Activated naive CD4-positive, alpha-beta T cell treated with anti-CD3 and anti-CD28 coated beads for 36 hours (primary cell): ENCODE results near the gene ARHGEF2. TPM values are rescaled to one million over a fixed set of nuclear protein-coding genes. Genes with fewer than 3 reads are reported as not detected.

Experiments used
- CTCF ChIA-PET: fragments of 350-600 bp; sonication (Branson Sonifier 250); formaldehyde crosslinking; loops from one replicate; lab custom pipeline; 2021; ENCODE audit warnings: antibody characterized with exemption; lab: Charles Lee
- DNase-seq: peaks from one replicate; pipeline ENCODE4 v3.0.0-alpha.2; 2020
- H3K27ac Mint-ChIP-seq: one replicate; pipeline ENCODE4 v1.8.0; 2021; ENCODE audit warnings: mild to moderate bottlenecking, mixed read lengths
- H3K27me3 Mint-ChIP-seq: one replicate; pipeline ENCODE4 v1.8.0; 2021; ENCODE audit warnings: low read depth, mixed read lengths
- H3K36me3 Mint-ChIP-seq: one replicate; pipeline ENCODE4 v1.8.0; 2021; ENCODE audit warnings: low read depth, mixed read lengths
- H3K4me1 Mint-ChIP-seq: one replicate; pipeline ENCODE4 v1.8.0; 2021; ENCODE audit warnings: low read depth, mixed read lengths
- H3K4me3 Mint-ChIP-seq: one replicate; pipeline ENCODE4 v1.8.0; 2021; ENCODE audit warnings: mild to moderate bottlenecking, moderate library complexity, mixed read lengths
- H3K9me3 Mint-ChIP-seq: one replicate; pipeline ENCODE4 v1.8.0; 2021; ENCODE audit warnings: mixed read lengths
- intact Hi-C: fragments of 100-400 bp; cut with micrococcal nuclease; formaldehyde crosslinking; loops from one replicate; pipeline ENCODE4 v1.15.1; 2023
- total RNA-seq, 2 experiments: library from RNA; stranded (reverse); gene quantifications; one replicate each; pipeline ENCODE4 v1.2.3, GENCODE V29; 2021

Gene ARHGEF2
- total RNA-seq, 2 experiments from 2014 or later, result 154 to 159 TPM

GRCh38 chr1:155919801-155920200 lies 58.5 kb downstream of the ARHGEF2 start:
- intact Hi-C loops, result loop anchor here (10.0 kb wide), 1 partner anchor 175 kb away; no protein-coding TSS in a partner anchor
- no peak for DNase-seq
- Mint-ChIP-seq H3K4me1 (peaks cover 11% of the 10 kb centered on the region), H3K27ac (no peak overlapping the region), H3K9me3 (no peaks in the 10 kb centered on the region), H3K27me3 (no peaks in the 10 kb centered on the region), H3K36me3 (peaks cover 55% of the 10 kb centered on the region), H3K4me3 (no peak overlapping the region)
- CTCF ChIA-PET, result interaction anchor here (0.6 to 0.9 kb wide), 2 partner anchors 13 to 15 kb away, joined by 3 to 5 read pairs; no protein-coding TSS in a partner anchor

GRCh38 chr1:155918660-155919059 lies 59.7 kb downstream of the ARHGEF2 start:
- Mint-ChIP-seq H3K9me3 (no peaks in the 10 kb centered on the region), H3K4me1 (peaks cover 11% of the 10 kb centered on the region), H3K27me3 (no peaks in the 10 kb centered on the region), H3K27ac (no peak overlapping the region), H3K36me3 (peaks cover 61% of the 10 kb centered on the region), H3K4me3 (no peak overlapping the region)
- no peak for DNase-seq
- intact Hi-C loops, result loop anchor here (10.0 kb wide), 1 partner anchor 174 kb away; no protein-coding TSS in a partner anchor
- CTCF ChIA-PET, result interaction anchor here (0.9 to 1.2 kb wide), 2 partner anchors 14 to 59 kb away, joined by 4 to 5 read pairs; no protein-coding TSS in a partner anchor

GRCh38 chr1:155913969-155914757 lies 64.2 kb downstream of the ARHGEF2 start:
- Mint-ChIP-seq H3K4me3 (no peak overlapping the region), H3K36me3 (peaks cover 50% of the 10 kb centered on the region), H3K4me1 (peaks cover 25% of the 10 kb centered on the region), H3K9me3 (no peaks in the 10 kb centered on the region), H3K27ac (no peak overlapping the region), H3K27me3 (no peaks in the 10 kb centered on the region)
- no peak for DNase-seq
- intact Hi-C loops, result loop anchor here (5.0 to 10.0 kb wide), 2 partner anchors 112 to 169 kb away; no protein-coding TSS in a partner anchor
- CTCF ChIA-PET, result no interaction called here

GRCh38 chr1:155912056-155912536 lies 66.3 kb downstream of the ARHGEF2 start:
- H3K4me3 Mint-ChIP-seq, result peak overlapping the region; percentile 99
- peaks cover 51% of the 10 kb centered on the region for H3K36me3 Mint-ChIP-seq
- peak overlapping the region; percentile 97 for H3K27ac Mint-ChIP-seq
- no peak for DNase-seq
- H3K4me1 Mint-ChIP-seq, result peaks cover 23% of the 10 kb centered on the region
- CTCF ChIA-PET, result interaction anchor here (0.6 kb wide), 2 partner anchors 81 to 200 kb away, joined by 3 to 4 read pairs; no protein-coding TSS in a partner anchor
- H3K9me3 Mint-ChIP-seq, result no peaks in the 10 kb centered on the region
- no peaks in the 10 kb centered on the region for H3K27me3 Mint-ChIP-seq
- intact Hi-C loops, result loop anchor here (5.0 to 10.0 kb wide), 2 partner anchors 110 to 167 kb away; no protein-coding TSS in a partner anchor

GRCh38 chr1:155911156-155912055 lies 66.9 kb downstream of the ARHGEF2 start, which contains the start of gene RIT1:
RIT1 (minus strand) TSS chr1:155911349; CDS start chr1:155910761, 588 bp downstream.
- intact Hi-C loops, result loop anchor here (1.0 to 10.0 kb wide), 5 partner anchors 23 to 427 kb away; partner anchors contain the start of genes CCT3, GON4L, KHDC4 and TSACC
- peaks cover 21% of the 10 kb centered on the region for H3K4me1 Mint-ChIP-seq
- H3K27ac Mint-ChIP-seq, result peak within 1 kb of the TSS; percentile 97
- H3K36me3 Mint-ChIP-seq, result peaks cover 44% of the 10 kb centered on the region
- peak within 1 kb of the TSS; percentile 99 for H3K4me3 Mint-ChIP-seq
- CTCF ChIA-PET, result interaction anchor here (0.6 kb wide), 2 partner anchors 81 to 199 kb away, joined by 3 to 4 read pairs; no protein-coding TSS in a partner anchor
- peak; percentile 89 for DNase-seq
- H3K27me3 Mint-ChIP-seq, result no peaks in the 10 kb centered on the region
- H3K9me3 Mint-ChIP-seq, result no peaks in the 10 kb centered on the region

GRCh38 chr1:155910621-155911121 lies 67.7 kb downstream of the ARHGEF2 start:
- CTCF ChIA-PET, result no interaction called here
- H3K4me1 Mint-ChIP-seq, result peaks cover 21% of the 10 kb centered on the region
- peak overlapping the region; percentile 97 for H3K27ac Mint-ChIP-seq
- intact Hi-C loops, result loop anchor here (1.0 to 10.0 kb wide), 5 partner anchors 24 to 428 kb away; partner anchors contain the start of genes CCT3, GON4L, KHDC4 and TSACC
- peaks cover 38% of the 10 kb centered on the region for H3K36me3 Mint-ChIP-seq
- no peaks in the 10 kb centered on the region for H3K27me3 Mint-ChIP-seq
- peak; percentile 16 for DNase-seq
- H3K4me3 Mint-ChIP-seq, result peak overlapping the region; percentile 99
- no peaks in the 10 kb centered on the region for H3K9me3 Mint-ChIP-seq

- H3K9me3 Mint-ChIP-seq, result no peaks in the 10 kb centered on the region
- H3K4me3 Mint-ChIP-seq, result peak overlapping the region; percentile 63
- no peaks in the 10 kb centered on the region for H3K27me3 Mint-ChIP-seq
- peaks cover 35% of the 10 kb centered on the region for H3K36me3 Mint-ChIP-seq
- H3K27ac Mint-ChIP-seq, result peak overlapping the region; percentile 97
- CTCF ChIA-PET, result interaction anchor here (0.6 kb wide), 2 partner anchors 69 to 426 kb away, joined by 3 read pairs; no protein-coding TSS in a partner anchor
- intact Hi-C loops, result loop anchor here (5.0 to 10.0 kb wide), 2 partner anchors 108 to 165 kb away; no protein-coding TSS in a partner anchor
- peaks cover 21% of the 10 kb centered on the region for H3K4me1 Mint-ChIP-seq
- peak; percentile 11 for DNase-seq
These were observed 68.5 kb downstream of the ARHGEF2 start for GRCh38 chr1:155909894-155910293.

- Mint-ChIP-seq H3K4me1 (no peaks in the 10 kb centered on the region), H3K27ac (no peak overlapping the region), H3K4me3 (no peak overlapping the region), H3K9me3 (no peaks in the 10 kb centered on the region), H3K27me3 (no peaks in the 10 kb centered on the region), H3K36me3 (peaks cover 22% of the 10 kb centered on the region)
- no peak for DNase-seq
- CTCF ChIA-PET, result interaction anchor here (0.6 kb wide), 1 partner anchor 1548 kb away, joined by 3 read pairs; no protein-coding TSS in a partner anchor
- intact Hi-C loops, result no loop called here
These were observed 74.1 kb downstream of the ARHGEF2 start for GRCh38 chr1:155904261-155904660.

GRCh38 chr1:155900161-155900560 lies 78.2 kb downstream of the ARHGEF2 start:
- peaks cover 23% of the 10 kb centered on the region for H3K36me3 Mint-ChIP-seq
- H3K4me3 Mint-ChIP-seq, result no peak overlapping the region
- no peaks in the 10 kb centered on the region for H3K27me3 Mint-ChIP-seq
- H3K27ac Mint-ChIP-seq, result no peak overlapping the region
- intact Hi-C loops, result no loop called here
- no peaks in the 10 kb centered on the region for H3K9me3 Mint-ChIP-seq
- DNase-seq, result no peak
- CTCF ChIA-PET, result interaction anchor here (0.6 to 0.7 kb wide), 2 partner anchors 7 to 494 kb away, joined by 3 read pairs; no protein-coding TSS in a partner anchor
- H3K4me1 Mint-ChIP-seq, result no peaks in the 10 kb centered on the region

- intact Hi-C loops, result no loop called here
- Mint-ChIP-seq H3K36me3 (peaks cover 23% of the 10 kb centered on the region), H3K9me3 (no peaks in the 10 kb centered on the region), H3K27me3 (no peaks in the 10 kb centered on the region), H3K4me1 (no peaks in the 10 kb centered on the region), H3K27ac (no peak overlapping the region), H3K4me3 (no peak overlapping the region)
- no peak for DNase-seq
- CTCF ChIA-PET, result interaction anchor here (0.6 to 1.4 kb wide), 3 partner anchors 8 to 494 kb away, joined by 3 read pairs; no protein-coding TSS in a partner anchor
These were observed 78.7 kb downstream of the ARHGEF2 start for GRCh38 chr1:155899683-155900082.

- Mint-ChIP-seq H3K36me3 (peaks cover 18% of the 10 kb centered on the region), H3K9me3 (no peaks in the 10 kb centered on the region)
- CTCF ChIA-PET, result interaction anchor here (1.4 kb wide), 1 partner anchor 167 kb away, joined by 3 read pairs; no protein-coding TSS in a partner anchor
These were observed 79.5 kb downstream of the ARHGEF2 start for GRCh38 chr1:155898888-155899287.

More at GRCh38 chr1:155898888-155899287, 79.5 kb downstream of the ARHGEF2 start:
- Mint-ChIP-seq H3K4me1 (peaks cover 3% of the 10 kb centered on the region), H3K27ac (no peak overlapping the region), H3K27me3 (no peaks in the 10 kb centered on the region), H3K4me3 (no peak overlapping the region)
- intact Hi-C loops, result no loop called here
- no peak for DNase-seq
